ENCODE results near the gene SIRT1.

SIRT1 gene

GRCh38 chr10:67934336-67934735 is 49.9 kb downstream of the SIRT1 start:
- H3K18ac ChIP-seq (ENCODE audit: low read length), result no peak overlapping the region
- H3K4me2 ChIP-seq (ENCODE audit: low read length), result no peak overlapping the region
- no peak overlapping the region for H2AFZ ChIP-seq (ENCODE audit: insufficient read depth, low read length, poor library complexity)
- no peaks in the 10 kb centered on the region for H3K79me2 ChIP-seq (ENCODE audit: control insufficient read depth, insufficient read depth, low read length, poor library complexity)
- peaks cover 18 to 19% of the 10 kb centered on the region in 2 experiments for H3K36me3 ChIP-seq (ENCODE audit: control insufficient read depth in 1 of 2, insufficient read depth in 2 of 2, low read length in 2 of 2)
- no peak overlapping the region for H2BK120ac ChIP-seq (ENCODE audit: insufficient read depth, low read length, poor library complexity)
- no peaks in the 10 kb centered on the region for H3K4me1 ChIP-seq (ENCODE audit: control insufficient read depth in 1 of 2, insufficient read depth in 2 of 2, low read length in 2 of 2)
- WGBS (ENCODE audit: extremely low coverage, insufficient coverage, insufficient read length), result no CpG with 5 or more reads among the region's 1 CpG
- H3K23ac ChIP-seq (ENCODE audit: low read length), result no peak overlapping the region
- no peak overlapping the region for H3K14ac ChIP-seq (ENCODE audit: low read length)
- no peak for DNase-seq
- no peak overlapping the region for H3K4me3 ChIP-seq (ENCODE audit: low read depth, low read length)
- H3K27ac ChIP-seq (ENCODE audit: low read depth, low read length), result no peak overlapping the region
- H3K4ac ChIP-seq (ENCODE audit: low read depth, low read length), result no peak overlapping the region
- H4K12ac ChIP-seq (ENCODE audit: low read depth, low read length), result no peak overlapping the region
- H2BK5ac ChIP-seq (ENCODE audit: low read depth, low read length, poor library complexity), result no peak overlapping the region
- no peak overlapping the region for H2AK5ac ChIP-seq (ENCODE audit: low read length)
- no peak overlapping the region for H4K91ac ChIP-seq (ENCODE audit: low read depth, low read length)
- H3K9me3 ChIP-seq (ENCODE audit: insufficient read depth, low read depth, low read length), result no peaks in the 10 kb centered on the region
- H3K79me1 ChIP-seq (ENCODE audit: low read length), result no peaks in the 10 kb centered on the region
- H4K8ac ChIP-seq (ENCODE audit: low read depth, low read length), result no peak overlapping the region
- H3K27me3 ChIP-seq (ENCODE audit: insufficient read depth, low read length), result no peaks in the 10 kb centered on the region
- no peak overlapping the region for H2BK12ac ChIP-seq (ENCODE audit: low read length)
- no peak overlapping the region for H3K9ac ChIP-seq (ENCODE audit: low read length)

GRCh38 chr10:67935223-67935622 is 50.8 kb downstream of the SIRT1 start:
- no peak for DNase-seq
- Histone ChIP-seq H3K27ac (ENCODE audit: low read depth, low read length) (no peak overlapping the region), H3K18ac (ENCODE audit: low read length) (no peak overlapping the region), H3K4me1 (ENCODE audit: control insufficient read depth in 1 of 2, insufficient read depth in 2 of 2, low read length in 2 of 2) (no peaks in the 10 kb centered on the region), H3K9me3 (ENCODE audit: insufficient read depth, low read depth, low read length) (no peaks in the 10 kb centered on the region), H4K91ac (ENCODE audit: low read depth, low read length) (no peak overlapping the region), H3K9ac (ENCODE audit: low read length) (no peak overlapping the region), H3K27me3 (ENCODE audit: insufficient read depth, low read length) (no peaks in the 10 kb centered on the region), H2AFZ (ENCODE audit: insufficient read depth, low read length, poor library complexity) (no peak overlapping the region), H2BK120ac (ENCODE audit: insufficient read depth, low read length, poor library complexity) (no peak overlapping the region), H3K4ac (ENCODE audit: low read depth, low read length) (no peak overlapping the region), H3K14ac (ENCODE audit: low read length) (no peak overlapping the region), H2BK12ac (ENCODE audit: low read length) (no peak overlapping the region), H3K79me2 (ENCODE audit: control insufficient read depth, insufficient read depth, low read length, poor library complexity) (no peaks in the 10 kb centered on the region), H4K8ac (ENCODE audit: low read depth, low read length) (no peak overlapping the region), H3K4me2 (ENCODE audit: low read length) (no peak overlapping the region), H3K79me1 (ENCODE audit: low read length) (no peaks in the 10 kb centered on the region), H2AK5ac (ENCODE audit: low read length) (no peak overlapping the region), H3K23ac (ENCODE audit: low read length) (no peak overlapping the region), H3K4me3 (ENCODE audit: low read depth, low read length) (no peak overlapping the region), H4K12ac (ENCODE audit: low read depth, low read length) (no peak overlapping the region), H3K36me3 (ENCODE audit: control insufficient read depth in 1 of 2, insufficient read depth in 2 of 2, low read length in 2 of 2) (peaks cover 15 to 17% of the 10 kb centered on the region in 2 experiments), H2BK5ac (ENCODE audit: low read depth, low read length, poor library complexity) (no peak overlapping the region)
- WGBS (ENCODE audit: extremely low coverage, insufficient coverage, insufficient read length), result no CpG with 5 or more reads among the region's 9 CpGs

GRCh38 chr10:67936416-67936815 is 52.0 kb downstream of the SIRT1 start:
- no CpG with 5 or more reads among the region's 1 CpG for whole genome bisulfite sequencing (ENCODE audit: extremely low coverage, insufficient coverage, insufficient read length)
- no peaks in the 10 kb centered on the region for H3K4me1 ChIP-seq (ENCODE audit: control insufficient read depth in 1 of 2, insufficient read depth in 2 of 2, low read length in 2 of 2)
- no peaks in the 10 kb centered on the region for H3K79me2 ChIP-seq (ENCODE audit: control insufficient read depth, insufficient read depth, low read length, poor library complexity)
- no peak overlapping the region for H3K9ac ChIP-seq (ENCODE audit: low read length)
- peak in 1 of 2 donors; percentile 18 for DNase-seq
- H4K12ac ChIP-seq (ENCODE audit: low read depth, low read length), result no peak overlapping the region
- no peak overlapping the region for H3K14ac ChIP-seq (ENCODE audit: low read length)
- no peak overlapping the region for H3K23ac ChIP-seq (ENCODE audit: low read length)
- H3K27me3 ChIP-seq (ENCODE audit: insufficient read depth, low read length), result no peaks in the 10 kb centered on the region
- H3K36me3 ChIP-seq (ENCODE audit: control insufficient read depth in 1 of 2, insufficient read depth in 2 of 2, low read length in 2 of 2), result peaks cover 12 to 15% of the 10 kb centered on the region in 2 experiments
- no peak overlapping the region for H2BK5ac ChIP-seq (ENCODE audit: low read depth, low read length, poor library complexity)
- H2BK120ac ChIP-seq (ENCODE audit: insufficient read depth, low read length, poor library complexity), result no peak overlapping the region
- no peak overlapping the region for H3K27ac ChIP-seq (ENCODE audit: low read depth, low read length)
- H2BK12ac ChIP-seq (ENCODE audit: low read length), result no peak overlapping the region
- H3K4me2 ChIP-seq (ENCODE audit: low read length), result no peak overlapping the region
- no peaks in the 10 kb centered on the region for H3K9me3 ChIP-seq (ENCODE audit: insufficient read depth, low read depth, low read length)
- no peak overlapping the region for H4K91ac ChIP-seq (ENCODE audit: low read depth, low read length)
- no peak overlapping the region for H3K18ac ChIP-seq (ENCODE audit: low read length)
- H2AFZ ChIP-seq (ENCODE audit: insufficient read depth, low read length, poor library complexity), result no peak overlapping the region
- no peak overlapping the region for H3K4me3 ChIP-seq (ENCODE audit: low read depth, low read length)
- no peaks in the 10 kb centered on the region for H3K79me1 ChIP-seq (ENCODE audit: low read length)
- no peak overlapping the region for H4K8ac ChIP-seq (ENCODE audit: low read depth, low read length)
- no peak overlapping the region for H2AK5ac ChIP-seq (ENCODE audit: low read length)
- H3K4ac ChIP-seq (ENCODE audit: low read depth, low read length), result no peak overlapping the region

GRCh38 chr10:67943917-67944316 is 59.5 kb downstream of the SIRT1 start:
- Histone ChIP-seq H3K4me2 (ENCODE audit: low read length) (no peak overlapping the region), H2BK12ac (ENCODE audit: low read length) (no peak overlapping the region), H3K79me2 (ENCODE audit: control insufficient read depth, insufficient read depth, low read length, poor library complexity) (no peaks in the 10 kb centered on the region), H3K18ac (ENCODE audit: low read length) (no peak overlapping the region), H3K4me1 (ENCODE audit: control insufficient read depth in 1 of 2, insufficient read depth in 2 of 2, low read length in 2 of 2) (no peaks in the 10 kb centered on the region), H2BK5ac (ENCODE audit: low read depth, low read length, poor library complexity) (no peak overlapping the region), H3K4me3 (ENCODE audit: low read depth, low read length) (no peak overlapping the region), H2AK5ac (ENCODE audit: low read length) (no peak overlapping the region), H3K9me3 (ENCODE audit: insufficient read depth, low read depth, low read length) (no peaks in the 10 kb centered on the region), H3K4ac (ENCODE audit: low read depth, low read length) (no peak overlapping the region), H3K79me1 (ENCODE audit: low read length) (no peaks in the 10 kb centered on the region), H4K12ac (ENCODE audit: low read depth, low read length) (no peak overlapping the region), H3K27ac (ENCODE audit: low read depth, low read length) (no peak overlapping the region), H3K27me3 (ENCODE audit: insufficient read depth, low read length) (no peaks in the 10 kb centered on the region), H4K8ac (ENCODE audit: low read depth, low read length) (no peak overlapping the region), H3K14ac (ENCODE audit: low read length) (no peak overlapping the region), H2BK120ac (ENCODE audit: insufficient read depth, low read length, poor library complexity) (no peak overlapping the region), H2AFZ (ENCODE audit: insufficient read depth, low read length, poor library complexity) (no peak overlapping the region), H3K9ac (ENCODE audit: low read length) (no peak overlapping the region), H3K23ac (ENCODE audit: low read length) (no peak overlapping the region), H4K91ac (ENCODE audit: low read depth, low read length) (no peak overlapping the region), H3K36me3 (ENCODE audit: control insufficient read depth in 1 of 2, insufficient read depth in 2 of 2, low read length in 2 of 2) (peaks cover 5 to 11% of the 10 kb centered on the region in 2 experiments)
- WGBS (ENCODE audit: extremely low coverage, insufficient coverage, insufficient read length), result no CpG with 5 or more reads among the region's 2 CpGs
- no peak for DNase-seq

Measured in trophoblast cell (in vitro differentiated cells and primary cell).